HFFc6 (cell line): ENCODE data around the gene MGAT5. TPM values are rescaled to one million over a fixed set of nuclear protein-coding genes. Genes with fewer than 3 reads are reported as not detected.

Experiments used
- DNase-seq: peaks from one replicate; pipeline ENCODE4 v3.0.0-alpha.2; 2018
- H3K27ac Mint-ChIP-seq: 2 replicates; pipeline ENCODE4 v1.8.0; 2020; ENCODE audit warnings: mild to moderate bottlenecking, mixed read lengths
- H3K27me3 Mint-ChIP-seq: 2 replicates; pipeline ENCODE4 v1.8.0; 2021; ENCODE audit warnings: mild to moderate bottlenecking, moderate library complexity, mixed read lengths; ENCODE audit not compliant: insufficient read depth
- H3K36me3 Mint-ChIP-seq: 2 replicates; pipeline ENCODE4 v1.8.0; 2021; ENCODE audit warnings: low read depth, mixed read lengths
- H3K4me1 Mint-ChIP-seq: 2 replicates; pipeline ENCODE4 v1.8.0; 2020; ENCODE audit warnings: low read depth, mixed read lengths
- H3K4me3 Mint-ChIP-seq: 2 replicates; pipeline ENCODE4 v1.8.0; 2020; ENCODE audit warnings: mild to moderate bottlenecking, moderate library complexity, mixed read lengths
- H3K9me3 Mint-ChIP-seq: 2 replicates; pipeline ENCODE4 v1.8.0; 2020; ENCODE audit warnings: mild to moderate bottlenecking, mixed read lengths
- total RNA-seq, 6 experiments: library from RNA; stranded (reverse); fragmentation: NEBNext Ultra II Directional; extraction: Animal tissue kit (Norgen Biotek cat#: 25700); gene quantifications; 2 replicates in 1 of 6; 3 replicates in 5 of 6; pipeline ENCODE4 v1.2.3, GENCODE V29; 2021
- TF ChIP-seq, protein P1 (sequence below): fragments of 200-600 bp; sonication (generic); IDR thresholded peaks from 2 replicates; pipeline ENCODE4 v1.5.0; 2021; ENCODE audit warnings: antibody characterized with exemption, mild to moderate bottlenecking

Gene MGAT5
- total RNA-seq, 6 experiments from 2014 or later = 104 to 129 (median 113) TPM

DNA sequence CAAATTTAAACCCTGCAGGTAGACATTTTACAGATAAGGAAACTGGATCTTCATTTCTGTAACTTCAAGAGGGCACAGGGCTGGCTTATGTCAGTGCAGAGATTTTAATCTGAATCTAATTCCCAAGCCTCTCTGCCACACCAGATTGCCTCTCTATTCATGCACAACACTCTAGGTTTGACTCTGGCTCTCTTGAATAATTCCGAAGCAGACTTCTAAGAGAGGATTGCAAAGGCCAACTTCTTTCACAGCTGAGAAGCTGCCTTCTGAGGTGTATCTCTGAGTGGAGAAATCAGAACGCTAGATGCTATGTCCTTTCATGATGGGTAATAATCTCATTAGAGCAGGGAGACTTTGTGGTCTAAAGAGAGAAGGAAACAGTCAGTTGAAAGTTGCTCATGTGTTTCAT, 20.1 kb upstream of the MGAT5 start:
- DNase-seq = no peak
- Mint-ChIP-seq H3K9me3 (no peaks in the 10 kb centered on the region), H3K4me3 (no peak overlapping the region; the same call in 1 of the 2 replicates), H3K27me3 (no peaks in the 10 kb centered on the region), H3K36me3 (peaks cover 9% of the 10 kb centered on the region), H3K4me1 (peaks cover 81% of the 10 kb centered on the region), H3K27ac (peak overlapping the region; percentile 89)
- TF ChIP-seq, protein P1, sequence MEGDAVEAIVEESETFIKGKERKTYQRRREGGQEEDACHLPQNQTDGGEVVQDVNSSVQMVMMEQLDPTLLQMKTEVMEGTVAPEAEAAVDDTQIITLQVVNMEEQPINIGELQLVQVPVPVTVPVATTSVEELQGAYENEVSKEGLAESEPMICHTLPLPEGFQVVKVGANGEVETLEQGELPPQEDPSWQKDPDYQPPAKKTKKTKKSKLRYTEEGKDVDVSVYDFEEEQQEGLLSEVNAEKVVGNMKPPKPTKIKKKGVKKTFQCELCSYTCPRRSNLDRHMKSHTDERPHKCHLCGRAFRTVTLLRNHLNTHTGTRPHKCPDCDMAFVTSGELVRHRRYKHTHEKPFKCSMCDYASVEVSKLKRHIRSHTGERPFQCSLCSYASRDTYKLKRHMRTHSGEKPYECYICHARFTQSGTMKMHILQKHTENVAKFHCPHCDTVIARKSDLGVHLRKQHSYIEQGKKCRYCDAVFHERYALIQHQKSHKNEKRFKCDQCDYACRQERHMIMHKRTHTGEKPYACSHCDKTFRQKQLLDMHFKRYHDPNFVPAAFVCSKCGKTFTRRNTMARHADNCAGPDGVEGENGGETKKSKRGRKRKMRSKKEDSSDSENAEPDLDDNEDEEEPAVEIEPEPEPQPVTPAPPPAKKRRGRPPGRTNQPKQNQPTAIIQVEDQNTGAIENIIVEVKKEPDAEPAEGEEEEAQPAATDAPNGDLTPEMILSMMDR = no peak

DNA sequence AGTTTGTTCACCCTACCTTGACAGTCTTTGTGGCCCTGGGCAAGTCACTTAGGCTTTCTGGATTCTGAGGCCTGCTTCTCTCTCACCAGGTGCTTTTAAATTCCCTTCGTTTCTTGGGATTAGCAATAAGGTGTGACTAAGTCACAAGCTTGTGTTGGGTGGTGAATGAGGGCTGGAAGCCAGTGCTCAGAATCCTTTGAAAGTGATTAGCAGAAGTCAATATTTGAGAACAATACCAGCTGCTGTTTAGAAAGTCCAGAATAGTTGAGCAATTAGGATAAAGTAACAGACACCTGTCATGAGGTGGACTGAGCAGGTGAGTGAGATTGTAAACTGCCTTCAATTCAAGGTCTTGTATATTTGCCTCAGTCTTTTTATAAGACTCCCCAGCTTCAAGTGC, 19.3 kb upstream of the MGAT5 start:
- Mint-ChIP-seq H3K9me3 (no peaks in the 10 kb centered on the region), H3K4me3 (no peak overlapping the region), H3K4me1 (peaks cover 79% of the 10 kb centered on the region), H3K27ac (peak overlapping the region; percentile 41; the same call in 1 of the 2 replicates), H3K27me3 (no peaks in the 10 kb centered on the region), H3K36me3 (peaks cover 5% of the 10 kb centered on the region; the same call in 1 of the 2 replicates)
- no peak for DNase-seq
- TF ChIP-seq, protein P1 = no peak

DNA sequence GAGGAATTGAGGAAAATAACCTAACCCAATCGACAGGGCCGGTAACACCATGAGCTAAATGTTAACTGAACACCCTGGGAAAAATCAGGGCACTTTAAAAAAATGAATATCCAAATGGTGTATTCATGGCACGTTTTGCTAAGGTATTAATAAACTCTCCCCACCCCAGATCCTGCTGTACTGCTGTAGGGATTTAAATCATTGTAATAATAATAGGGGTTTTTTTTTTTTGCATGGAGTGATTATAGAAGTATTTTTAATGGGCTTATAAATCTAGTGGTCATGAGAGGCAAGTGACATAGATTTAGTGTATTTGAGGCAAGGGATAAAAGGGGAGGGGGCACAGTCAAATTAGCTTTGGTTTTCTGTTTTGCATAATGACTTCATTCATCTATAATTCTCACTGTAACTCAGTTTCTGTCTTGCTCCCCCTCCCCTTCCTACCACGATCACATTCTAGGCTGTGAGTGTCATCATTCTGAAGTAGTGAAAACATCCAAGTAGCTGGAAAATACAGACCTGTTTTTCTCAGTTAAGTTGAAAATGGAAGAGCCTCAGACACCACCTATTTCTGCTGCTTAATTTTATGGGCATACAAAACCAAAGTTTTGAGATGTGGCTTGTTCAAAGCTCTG, 18.2 kb upstream of the MGAT5 start:
- no peaks in the 10 kb centered on the region for H3K27me3 Mint-ChIP-seq
- H3K9me3 Mint-ChIP-seq = no peaks in the 10 kb centered on the region
- no peaks in the 10 kb centered on the region for H3K36me3 Mint-ChIP-seq
- no peak for DNase-seq
- peak overlapping the region; percentile 77 for H3K27ac Mint-ChIP-seq
- TF ChIP-seq, protein P1 = no peak
- H3K4me1 Mint-ChIP-seq = peaks cover 73% of the 10 kb centered on the region
- H3K4me3 Mint-ChIP-seq = 0 out of 2 replicates have a peak overlapping the region, but pooled peaks have one; percentile 40

DNA sequence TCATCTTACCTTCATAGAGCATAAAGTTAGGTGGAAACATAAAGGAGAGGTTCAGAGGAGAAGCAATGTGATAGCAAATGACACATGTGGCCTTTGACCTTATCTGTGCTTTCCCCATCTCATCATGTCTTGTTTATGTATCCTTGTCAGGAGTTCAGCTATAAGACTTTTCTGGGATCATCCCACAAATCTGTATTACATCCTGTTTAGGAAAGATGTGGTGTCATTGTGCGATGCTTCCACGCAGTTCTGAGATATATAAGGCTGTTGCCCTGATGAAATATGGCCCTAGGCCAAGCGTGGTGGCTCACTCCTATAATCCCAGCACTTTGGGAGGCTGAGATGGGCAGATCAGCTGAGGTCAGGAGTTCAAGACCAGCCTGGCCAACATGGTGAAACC, 15.5 kb upstream of the MGAT5 start:
- Mint-ChIP-seq H3K4me3 (no peak overlapping the region), H3K27ac (no peak overlapping the region), H3K4me1 (peaks cover 53% of the 10 kb centered on the region), H3K36me3 (no peaks in the 10 kb centered on the region), H3K27me3 (no peaks in the 10 kb centered on the region; the same call in 1 of the 2 replicates), H3K9me3 (no peaks in the 10 kb centered on the region)
- TF ChIP-seq, protein P1 = no peak
- DNase-seq = no peak

DNA sequence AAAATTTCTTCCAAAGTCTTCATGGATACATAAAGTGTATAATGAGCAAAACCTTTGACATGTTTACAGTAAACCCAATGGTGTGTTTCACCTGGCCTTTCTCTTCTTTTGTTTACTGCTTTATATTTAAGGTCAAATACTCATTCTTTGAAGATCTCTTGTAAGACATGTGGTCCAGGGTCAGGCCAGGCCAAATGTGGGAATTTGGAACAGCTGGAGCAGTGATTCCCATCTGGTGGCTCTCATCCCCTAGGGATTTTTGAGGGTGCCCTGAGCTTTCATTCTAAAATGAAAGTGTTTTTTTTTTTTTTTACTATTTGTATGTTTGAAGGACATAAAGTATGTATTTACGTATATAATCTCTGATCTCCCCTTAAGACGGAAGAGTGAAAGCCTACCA, 13.8 kb upstream of the MGAT5 start:
- DNase-seq = no peak
- TF ChIP-seq, protein P1 = no peak
- Mint-ChIP-seq H3K27ac (no peak overlapping the region), H3K27me3 (no peaks in the 10 kb centered on the region; the same call in 1 of the 2 replicates), H3K4me1 (peaks cover 52% of the 10 kb centered on the region), H3K4me3 (no peak overlapping the region), H3K9me3 (no peaks in the 10 kb centered on the region), H3K36me3 (no peaks in the 10 kb centered on the region)
